Measurements from ENCODE around the gene SLC15A4.

Gene SLC15A4

DNA sequence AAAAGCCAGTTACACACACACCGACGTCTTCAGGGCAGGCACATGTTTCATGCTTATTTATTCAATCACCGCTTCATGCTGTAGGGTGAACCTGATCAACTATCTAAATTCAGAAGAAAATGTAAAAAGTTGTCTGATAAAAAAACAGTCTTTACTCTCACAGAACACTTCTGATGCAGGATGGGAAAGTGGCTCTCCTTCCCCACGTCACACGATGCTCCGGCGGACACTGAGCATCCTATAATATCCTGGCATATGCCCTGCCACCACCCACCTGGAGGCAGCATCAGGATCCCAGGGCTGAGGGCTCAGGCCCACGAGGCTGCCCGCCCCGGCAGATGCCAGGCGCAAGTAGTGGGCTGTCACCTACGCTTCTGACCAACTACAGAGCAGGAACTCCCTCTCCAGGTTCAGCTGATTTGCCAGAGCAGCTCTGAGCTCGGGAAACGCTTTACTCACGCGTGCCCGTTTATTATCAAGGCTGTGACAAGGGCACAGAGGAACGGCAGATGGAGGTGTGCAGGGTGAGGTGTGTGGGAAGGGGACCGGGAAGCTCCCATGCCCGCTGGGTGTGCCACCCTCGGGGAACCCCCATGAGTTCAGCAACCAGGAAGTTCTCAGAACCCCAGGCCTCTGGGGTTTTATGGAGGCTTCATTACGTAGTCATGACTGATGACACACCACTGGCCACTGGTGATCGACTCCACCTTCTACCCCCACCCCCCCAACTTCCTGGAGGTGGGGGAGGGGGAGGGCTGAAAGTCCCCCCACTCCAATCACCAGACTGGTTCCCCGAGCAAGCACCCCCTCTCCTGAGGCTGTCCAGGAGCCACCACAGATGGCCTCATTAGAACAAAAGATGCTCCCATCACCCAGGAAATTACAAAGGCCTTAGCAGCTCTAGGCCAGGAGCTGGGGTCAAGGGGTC is 32.1 kb downstream of the SLC15A4 start:
- DNase-seq = no peak

DNA sequence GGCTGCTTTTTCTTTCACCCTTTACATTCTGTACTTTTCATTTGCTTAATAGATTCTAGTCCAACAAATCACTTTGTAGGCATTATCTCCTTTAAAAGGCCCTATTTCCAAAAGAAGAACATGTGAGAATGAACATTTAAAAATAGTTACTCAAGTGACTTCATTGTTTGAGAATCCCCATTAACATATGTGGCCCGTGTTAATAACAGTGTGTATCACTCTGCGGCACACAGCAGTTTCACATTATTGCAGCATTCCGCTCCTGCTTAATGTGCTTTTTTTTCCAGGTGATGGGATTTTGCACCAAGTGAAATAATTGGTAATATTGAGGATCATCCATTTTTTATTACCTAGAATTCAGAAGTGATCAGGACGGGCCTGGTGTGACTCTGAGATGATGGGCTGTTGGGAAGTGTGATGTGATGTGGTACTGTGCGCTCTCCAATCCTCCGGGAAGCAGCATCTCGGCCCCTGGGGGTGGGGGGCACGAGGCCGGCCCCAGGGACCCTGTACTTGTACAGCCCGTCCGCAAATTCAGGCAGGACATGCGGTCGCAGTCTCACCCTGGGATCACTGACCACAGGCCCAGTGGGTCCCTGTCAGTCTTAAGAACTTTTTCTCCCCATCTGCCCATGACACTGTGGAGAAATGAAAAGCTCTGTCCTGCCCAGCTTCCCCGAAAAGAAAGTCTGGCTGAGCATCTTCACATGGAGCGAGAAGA is 32.9 kb downstream of the SLC15A4 start:
- no peak for DNase-seq

- DNase-seq = no peak
Measured at GRCh38 chr12:128790221-128790620, 33.5 kb downstream of the SLC15A4 start.

DNA sequence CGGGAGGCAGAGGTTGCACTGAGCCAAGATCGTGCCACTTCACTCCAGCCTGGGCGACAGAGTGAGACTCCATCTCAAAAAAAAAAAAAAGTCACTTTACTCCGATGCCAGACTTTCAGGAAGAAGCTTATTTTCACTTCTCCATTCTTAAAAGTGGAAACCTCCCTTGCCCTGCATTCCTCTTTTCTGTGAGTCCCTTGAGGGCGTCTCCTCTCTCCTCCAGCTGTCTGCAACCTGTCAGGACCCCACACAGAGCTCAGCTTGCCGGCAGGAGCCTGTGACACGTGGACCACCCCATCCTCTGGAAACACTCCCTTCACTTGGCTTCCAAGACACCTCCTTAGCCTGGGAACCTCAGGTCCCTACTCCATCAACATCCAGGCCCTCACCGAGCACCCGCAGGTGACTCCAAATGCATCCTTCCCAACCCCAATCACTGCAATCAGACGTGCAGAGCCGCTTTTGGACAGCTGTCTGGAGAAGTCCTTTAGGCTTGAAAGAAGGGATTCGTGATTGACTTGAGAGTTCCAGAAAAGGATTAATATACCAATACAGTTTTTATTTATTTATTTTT is 34.3 kb downstream of the SLC15A4 start:
- DNase-seq = no peak

DNA sequence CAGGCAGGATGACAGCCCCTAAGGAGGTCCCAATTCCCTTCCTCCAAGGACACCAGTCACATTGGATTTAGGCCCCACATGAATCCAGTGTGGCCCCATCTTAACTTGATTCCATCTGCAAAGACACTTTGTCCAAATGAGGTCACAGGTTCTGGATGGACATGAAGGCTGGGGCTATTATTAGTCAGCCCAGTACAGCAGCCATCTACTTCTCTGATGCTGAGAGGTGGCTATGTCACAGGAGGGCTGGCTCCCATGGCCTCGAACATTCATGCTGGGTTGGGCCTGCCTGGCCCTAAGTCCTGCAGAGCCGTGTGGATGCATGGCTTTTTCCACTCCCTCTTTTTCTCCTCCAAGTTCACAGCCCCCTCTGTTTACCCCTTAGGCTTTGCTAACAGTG is 35.9 kb downstream of the SLC15A4 start:
- DNase-seq = no peak

DNA sequence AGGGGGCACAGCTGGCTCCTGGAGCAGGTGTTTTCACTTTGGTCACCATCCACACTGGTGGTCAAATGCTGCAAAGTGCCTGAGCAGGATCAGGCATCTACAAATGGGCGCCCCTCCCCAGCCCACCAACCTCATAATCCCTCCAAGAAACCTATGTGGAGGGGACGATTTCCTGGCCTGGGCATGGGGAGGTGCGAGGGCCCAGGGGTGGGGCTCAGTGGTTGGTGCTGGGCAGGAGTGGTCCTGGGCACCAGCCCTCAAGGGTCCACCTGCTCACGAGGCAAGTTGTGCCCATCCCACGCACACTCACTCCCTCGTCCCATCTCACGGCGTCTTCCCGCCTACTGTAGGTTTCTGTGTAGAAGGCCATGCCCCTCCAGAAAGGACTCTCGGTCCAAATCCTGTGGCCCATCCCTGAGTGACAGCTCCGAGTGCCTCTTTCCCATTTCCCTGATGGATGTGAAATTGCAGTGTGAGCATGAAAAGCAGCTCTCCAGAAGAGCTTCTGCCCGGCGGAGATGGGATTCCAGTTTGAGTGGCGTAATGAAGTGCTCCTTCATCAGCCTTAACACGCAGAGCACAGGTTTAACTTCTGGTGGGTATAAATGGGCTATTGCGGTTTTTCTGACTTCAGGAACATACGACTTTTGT is 36.9 kb downstream of the SLC15A4 start:
- peak; percentile 28 to 76 for DNase-seq

DNA sequence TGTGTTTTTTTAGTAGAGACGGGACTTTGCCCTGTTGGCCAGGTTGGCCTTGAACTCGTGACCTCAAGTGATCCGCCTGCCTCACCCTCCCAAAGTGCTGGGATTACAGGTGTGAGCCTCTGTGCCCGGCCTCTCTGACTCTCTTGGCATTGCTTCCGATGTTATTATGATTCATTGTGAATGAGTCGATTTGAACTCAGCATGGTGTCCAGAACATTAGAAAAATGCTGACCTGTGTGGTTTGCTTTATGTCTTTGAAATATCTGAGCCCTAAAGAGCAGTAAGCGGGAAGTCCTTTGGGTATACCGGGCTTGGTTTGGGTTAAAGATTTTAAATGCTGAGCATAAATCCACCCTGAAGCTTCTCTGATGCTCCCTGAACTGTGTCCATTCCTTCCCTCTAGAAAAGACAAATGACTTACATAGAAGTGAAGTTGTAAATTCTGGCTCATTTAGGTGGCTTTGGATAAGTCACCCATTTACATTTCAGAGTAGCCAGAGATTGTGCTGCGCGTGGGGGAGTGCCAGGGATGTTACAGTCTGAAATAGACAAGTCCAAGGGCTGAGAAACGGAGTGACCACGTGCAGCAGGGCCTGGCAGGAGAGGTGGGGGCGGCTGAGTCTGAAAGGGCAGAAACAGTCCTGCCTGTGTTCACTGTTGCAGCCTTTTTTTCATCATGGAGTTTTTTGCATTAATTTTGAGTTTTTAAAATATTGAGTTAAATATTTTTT is 39.6 kb downstream of the SLC15A4 start:
- no peak for DNase-seq

DNA sequence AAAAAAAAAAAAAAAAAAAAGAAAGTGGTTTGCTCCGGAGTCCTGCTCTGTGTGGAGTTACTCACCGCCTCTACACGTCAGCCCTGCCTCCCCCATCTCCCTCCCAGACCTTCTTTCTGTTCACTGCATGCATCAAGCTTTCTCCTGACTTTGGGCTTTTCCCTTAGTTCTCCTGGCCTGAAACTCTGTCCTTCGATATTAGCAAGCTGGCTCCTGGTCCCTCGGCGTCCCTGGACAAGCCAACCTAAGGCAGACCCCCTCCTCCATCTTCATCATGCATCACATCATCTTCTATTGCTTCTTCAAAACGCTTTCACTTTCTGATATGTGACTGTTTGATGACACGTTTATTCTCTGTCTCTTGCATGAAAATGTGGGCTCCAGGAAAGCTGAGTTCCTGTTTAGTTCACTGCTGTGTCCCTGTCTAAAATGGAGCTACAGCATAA is 40.6 kb downstream of the SLC15A4 start:
- no peak for DNase-seq

DNA sequence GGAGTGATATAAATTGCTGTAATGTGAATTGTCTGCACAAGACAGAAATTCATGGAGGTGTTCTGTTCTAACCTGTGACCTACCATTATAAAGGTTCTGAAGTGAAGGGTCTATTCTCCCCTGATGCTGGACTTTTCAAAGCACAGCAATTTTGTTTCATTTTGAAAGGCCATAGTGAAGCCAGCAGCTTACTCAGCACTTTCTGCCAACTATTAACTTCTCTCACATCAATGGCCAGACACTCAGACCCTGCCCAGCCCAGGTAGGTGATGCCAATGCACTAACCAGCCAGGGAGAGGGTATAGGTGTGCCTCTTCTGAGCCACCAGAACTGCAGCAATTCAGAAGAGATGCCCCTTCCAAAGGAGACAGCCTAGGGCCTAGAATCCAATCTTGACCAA is 43.9 kb downstream of the SLC15A4 start:
- DNase-seq = no peak

DNA sequence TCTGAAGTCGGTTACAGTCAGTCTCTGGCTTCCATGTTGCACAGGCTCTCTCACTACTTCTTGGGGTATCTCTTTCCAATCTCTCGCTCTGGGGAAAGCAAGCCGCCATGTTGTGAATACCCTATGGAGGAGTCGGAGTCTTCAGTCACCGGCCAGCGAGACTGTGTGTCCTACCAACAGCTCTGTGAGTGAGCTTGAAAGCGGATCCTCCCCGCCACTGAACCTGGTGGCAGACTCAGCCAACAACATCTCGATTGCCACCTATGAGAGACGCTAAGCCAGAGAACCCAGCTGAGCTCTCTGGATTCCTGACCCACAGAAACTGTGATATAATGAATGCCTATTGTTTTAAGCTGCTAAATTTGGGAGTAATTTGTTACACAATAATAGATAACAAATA is 51.5 kb downstream of the SLC15A4 start:
- no peak for DNase-seq

GRCh38 chr12:128771681-128772080 is 52.1 kb downstream of the SLC15A4 start:
- DNase-seq = no peak

DNA sequence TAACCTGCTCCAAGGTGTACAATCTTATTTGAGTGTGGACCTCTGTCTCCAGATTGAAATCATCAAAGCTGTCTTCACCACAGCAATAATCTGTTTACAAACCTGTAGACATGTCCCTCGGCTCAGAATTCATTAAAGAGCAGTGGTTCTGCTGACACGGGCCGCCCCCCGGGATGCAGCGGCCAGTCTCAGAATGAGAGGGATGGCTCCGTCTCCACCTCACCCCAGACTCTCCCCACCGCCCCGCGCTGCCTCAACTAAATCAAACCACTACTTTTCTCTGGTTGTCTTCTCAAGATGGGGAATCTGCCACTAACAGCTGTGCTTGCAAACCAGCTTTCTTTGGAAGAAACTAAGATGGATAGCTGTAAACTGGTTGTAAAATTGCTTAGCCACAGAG is 56.2 kb downstream of the SLC15A4 start:
- DNase-seq = no peak

- DNase-seq = no peak
Measured at GRCh38 chr12:128766738-128767501, 56.8 kb downstream of the SLC15A4 start.

GRCh38 chr12:128763395-128763794 is 60.4 kb downstream of the SLC15A4 start:
- DNase-seq = no peak

- no peak for DNase-seq
Measured at GRCh38 chr12:128761379-128761790, 62.4 kb downstream of the SLC15A4 start.

DNA sequence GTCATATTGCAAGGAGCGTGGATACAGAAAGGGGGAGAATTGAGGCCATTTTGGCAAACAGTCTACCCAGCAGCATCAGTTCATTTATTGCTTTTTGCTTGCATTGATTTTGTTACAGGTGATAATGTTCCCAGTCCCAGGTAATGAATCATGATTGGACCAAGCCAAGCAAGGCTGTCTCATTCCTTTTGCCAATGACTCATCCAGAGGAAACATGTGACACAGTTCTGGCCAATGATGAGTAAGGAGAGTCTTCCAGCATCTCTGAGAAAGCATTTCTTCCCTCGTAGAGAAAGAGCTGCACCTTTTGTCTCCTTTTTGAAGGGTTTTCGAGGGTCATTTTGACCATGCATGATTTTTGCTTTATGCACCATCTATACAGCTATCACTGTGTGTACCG is 68.2 kb downstream of the SLC15A4 start:
- DNase-seq = no peak

DNA sequence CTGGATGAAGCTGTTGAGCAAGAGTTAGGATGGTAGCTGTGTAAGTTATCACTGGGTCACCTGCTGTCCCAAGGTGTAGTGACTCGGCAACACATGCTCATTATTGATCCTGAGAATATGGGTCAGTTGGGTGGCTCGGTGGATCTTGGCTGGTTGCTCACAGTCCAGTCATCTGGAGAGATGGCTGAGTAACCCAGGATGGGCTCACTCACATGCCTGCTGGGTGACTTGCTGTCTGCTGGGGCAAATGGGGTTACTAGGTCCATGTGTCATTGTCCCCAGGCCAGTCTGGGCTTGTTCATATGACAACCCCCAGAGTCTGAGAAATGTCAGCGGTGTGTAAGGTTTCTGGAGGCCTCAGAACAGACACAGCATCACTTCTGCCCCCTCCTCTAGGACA is 69.5 kb downstream of the SLC15A4 start:
- DNase-seq = no peak

DNA sequence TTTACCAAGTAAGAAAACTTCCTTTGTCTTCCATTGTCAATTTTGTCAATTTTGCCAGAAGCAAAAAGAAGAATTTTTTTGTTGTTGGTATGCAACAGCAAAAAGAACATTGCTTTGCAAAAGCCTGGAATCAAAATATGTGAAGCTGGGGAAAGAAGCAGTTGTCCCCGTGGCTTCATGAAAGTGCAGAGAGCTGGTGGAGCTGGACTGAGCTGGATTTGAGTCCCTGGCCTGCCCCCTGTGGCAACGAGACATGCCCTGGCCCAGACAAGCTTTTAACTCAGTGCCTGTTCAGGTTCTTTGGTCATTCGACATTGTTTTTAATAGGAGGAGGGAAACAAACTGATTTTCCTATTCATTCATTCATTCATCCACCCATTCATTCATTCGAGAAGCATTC is 70.3 kb downstream of the SLC15A4 start:
- DNase-seq = no peak

GRCh38 chr12:128752386-128752785 is 71.4 kb downstream of the SLC15A4 start:
- DNase-seq = no peak

DNA sequence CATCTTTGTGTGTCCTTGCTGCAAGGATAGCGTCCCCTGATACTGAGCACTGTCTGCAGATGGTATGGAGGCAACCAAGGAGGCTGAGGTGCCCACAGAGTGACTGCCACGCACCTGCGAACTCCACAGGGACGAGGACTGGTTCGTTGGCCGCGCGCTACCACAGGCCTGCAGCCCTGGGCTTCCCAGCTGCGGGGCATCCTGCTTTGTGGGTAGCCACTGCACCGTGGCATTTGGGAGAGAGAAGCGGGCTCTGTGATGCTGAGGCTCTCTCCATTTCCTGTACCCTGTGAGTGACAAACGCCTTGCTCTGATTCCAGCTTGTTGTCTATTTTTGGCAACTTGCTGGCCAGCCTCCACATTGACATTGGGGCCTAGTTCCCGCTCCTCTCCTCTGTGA is 76.3 kb downstream of the SLC15A4 start:
- DNase-seq = no peak

DNA sequence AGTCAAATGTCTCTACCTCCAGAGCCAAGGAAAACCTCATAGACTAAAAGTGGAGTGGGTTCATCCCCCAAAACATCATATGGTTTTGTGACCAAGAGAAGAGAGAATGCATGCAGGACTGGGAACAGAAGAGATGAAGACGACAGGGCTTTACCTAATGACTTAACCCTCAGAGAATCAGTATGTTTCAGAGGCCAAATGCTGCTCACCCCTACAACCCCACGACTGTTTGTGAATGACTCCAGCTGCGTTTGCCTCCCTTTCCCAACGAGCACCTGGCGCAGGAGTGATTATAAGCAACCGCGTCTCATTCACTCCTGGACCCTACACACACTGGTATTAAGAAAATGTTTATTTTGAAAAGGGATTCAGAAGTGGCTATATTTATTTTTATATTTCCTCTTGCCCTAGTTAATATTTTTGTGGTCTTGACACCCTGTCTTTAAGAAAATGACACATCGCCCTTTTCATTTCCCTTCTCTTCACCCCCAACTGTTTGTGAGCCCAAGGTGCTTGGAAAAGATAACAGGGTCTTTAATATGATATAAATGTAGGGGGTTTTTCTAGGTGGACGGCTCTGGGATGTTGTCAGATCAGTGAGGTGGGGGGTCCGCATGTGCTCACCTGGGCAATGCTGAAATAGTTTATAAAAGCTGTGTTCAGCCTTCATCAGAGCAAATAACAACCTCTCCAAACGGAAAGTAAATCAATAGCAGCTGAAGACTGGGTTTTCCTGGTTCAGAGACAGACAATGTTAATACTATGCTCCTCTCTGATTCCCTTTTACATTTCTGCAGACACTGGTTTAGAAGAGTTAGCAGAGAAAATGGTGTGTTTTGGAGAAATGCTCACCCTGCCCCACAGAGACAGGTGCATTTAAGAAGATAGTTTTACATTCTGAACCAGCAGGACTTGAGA is 77.7 kb downstream of the SLC15A4 start:
- DNase-seq = no peak

All from NCI-H187 (cell line).